Activated CD4-positive, alpha-beta T cell treated with anti-CD3 and anti-CD28 coated beads, Interleukin-2, amount 50 U/mL, for 4 hours (primary cell): Measurements from ENCODE around the gene AICDA.
A peak's percentile ranks its signal among the peaks of the same experiment; 100 is the strongest.
"Not testable (repeated sequence)": the region's sequence is repeated elsewhere in the genome, so short reads cannot be mapped to it uniquely, and the experiment has no call there.

Experiments used
- DNase-seq, 2 experiments: peaks; one replicate each; pipeline ENCODE4 v3.0.0-alpha.2; 2020

The AICDA gene

GRCh38 chr12:8612629-8613028 lies at the start of gene AICDA:
AICDA (minus strand) TSS chr12:8612859; CDS start chr12:8612767, 92 bp downstream.
- DNase-seq: no peak

DNA sequence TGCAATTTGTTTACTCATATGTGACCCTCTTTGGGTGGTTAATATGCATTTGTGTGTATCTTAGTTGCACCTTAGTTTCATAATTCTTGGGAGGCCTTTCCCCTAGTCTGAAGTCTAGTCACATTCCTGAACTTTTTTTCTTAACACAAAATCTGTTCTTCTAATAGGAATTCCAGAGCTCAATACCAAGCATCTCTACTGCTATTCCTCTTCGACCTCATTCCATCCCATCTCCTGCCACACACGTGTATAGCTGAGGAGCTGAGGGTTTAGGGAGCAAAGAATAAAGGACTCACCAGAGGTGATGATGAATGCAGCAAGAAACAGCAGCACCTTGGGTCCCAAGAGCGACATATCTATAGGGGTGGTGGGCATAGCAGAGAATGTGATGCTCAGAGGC lies 49.1 kb upstream of the AICDA start:
- DNase-seq: no peak

DNA sequence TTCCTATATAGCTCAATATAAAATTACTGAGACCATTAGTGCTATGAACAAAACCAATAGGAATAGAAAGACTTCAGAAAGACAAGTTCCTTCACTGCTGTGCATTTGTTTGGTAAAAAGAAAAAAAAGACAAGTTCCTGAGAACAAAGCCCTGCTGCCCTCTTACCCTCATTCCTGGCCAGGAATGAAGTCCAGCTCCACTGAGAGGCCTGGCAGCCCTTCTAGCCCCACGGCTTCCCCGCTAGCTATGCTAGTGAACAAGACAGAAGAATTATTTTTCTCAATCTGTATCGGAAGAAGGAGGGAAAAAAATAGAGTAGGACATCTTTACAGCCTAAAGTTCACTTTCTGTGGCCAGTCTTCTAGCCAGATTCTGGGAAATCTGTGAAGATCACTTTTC lies 48.4 kb upstream of the AICDA start:
- no peak for DNase-seq

GRCh38 chr12:8658346-8658745 lies 45.7 kb upstream of the AICDA start:
- DNase-seq: no peak

GRCh38 chr12:8655421-8655820 lies 42.8 kb upstream of the AICDA start:
- no peak for DNase-seq

- peak; percentile 7 to 25 for DNase-seq
Observed at GRCh38 chr12:8648576-8649205, 36.0 kb upstream of the AICDA start.

- DNase-seq: no peak
Observed at GRCh38 chr12:8647968-8648367, 35.3 kb upstream of the AICDA start.

- DNase-seq: peak; percentile 29 to 30
Observed at GRCh38 chr12:8644345-8645248, 31.9 kb upstream of the AICDA start.

DNA sequence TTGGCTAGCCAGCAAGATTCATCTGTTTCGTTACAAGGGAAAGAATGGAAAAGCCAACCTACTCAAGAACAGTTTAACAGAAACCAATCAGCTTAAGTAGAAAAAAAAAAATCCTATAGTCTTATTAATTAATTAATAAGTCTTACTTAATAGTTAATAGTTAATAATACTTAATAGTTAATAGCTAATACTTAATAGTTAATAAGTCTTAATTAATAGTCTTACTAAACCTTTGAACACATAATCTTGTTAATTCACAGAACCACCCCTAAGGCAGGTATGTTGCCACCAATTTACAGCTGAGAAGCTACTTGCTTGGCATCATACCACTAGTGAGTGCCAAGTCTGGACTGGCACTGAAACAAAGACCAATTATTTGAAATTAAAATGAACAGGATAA lies 30.1 kb upstream of the AICDA start:
- no peak for DNase-seq

- DNase-seq: no peak
Observed at GRCh38 chr12:8639936-8640335, 27.3 kb upstream of the AICDA start.

DNA sequence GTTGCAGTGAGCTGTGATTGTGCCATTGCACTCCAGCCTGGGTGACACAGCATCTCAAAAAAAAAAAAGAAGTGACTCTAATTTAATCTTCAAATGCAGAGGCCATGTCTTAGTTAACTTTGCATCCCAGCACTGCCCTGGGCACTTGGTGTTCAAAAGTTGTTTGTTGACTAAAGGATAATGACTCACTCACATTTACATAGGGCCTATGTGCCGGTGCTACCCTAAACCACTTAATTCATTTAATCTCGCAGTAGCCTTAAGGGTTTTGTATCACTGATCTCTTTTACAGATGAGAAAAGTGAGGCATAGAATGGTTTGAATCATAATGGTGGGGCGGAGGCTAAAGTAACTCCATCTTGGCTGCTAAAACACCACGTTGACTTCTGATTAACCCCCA lies 26.3 kb upstream of the AICDA start:
- DNase-seq: no peak

- DNase-seq: no peak
Observed at GRCh38 chr12:8637666-8638065, 25.0 kb upstream of the AICDA start.

DNA sequence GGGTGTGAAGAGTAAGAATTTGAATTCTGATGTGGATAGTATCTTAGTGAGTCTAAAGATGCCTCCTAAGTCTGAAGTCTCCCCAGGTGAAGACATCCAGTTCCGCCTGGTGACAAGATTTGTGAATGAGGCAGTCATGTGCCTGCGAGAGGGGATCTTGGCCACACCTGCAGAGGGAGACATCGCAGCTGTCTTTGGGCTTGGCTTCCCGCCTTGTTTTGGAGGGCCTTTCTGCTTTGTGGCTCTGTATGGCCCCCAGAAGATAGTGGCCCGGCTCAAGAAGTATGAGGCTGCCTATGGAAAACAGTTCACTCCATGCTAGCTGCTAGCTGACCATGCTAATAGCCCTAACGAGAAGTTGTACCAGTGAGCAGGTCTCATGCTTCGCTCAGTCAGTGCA lies 24.6 kb upstream of the AICDA start:
- DNase-seq: no peak

DNA sequence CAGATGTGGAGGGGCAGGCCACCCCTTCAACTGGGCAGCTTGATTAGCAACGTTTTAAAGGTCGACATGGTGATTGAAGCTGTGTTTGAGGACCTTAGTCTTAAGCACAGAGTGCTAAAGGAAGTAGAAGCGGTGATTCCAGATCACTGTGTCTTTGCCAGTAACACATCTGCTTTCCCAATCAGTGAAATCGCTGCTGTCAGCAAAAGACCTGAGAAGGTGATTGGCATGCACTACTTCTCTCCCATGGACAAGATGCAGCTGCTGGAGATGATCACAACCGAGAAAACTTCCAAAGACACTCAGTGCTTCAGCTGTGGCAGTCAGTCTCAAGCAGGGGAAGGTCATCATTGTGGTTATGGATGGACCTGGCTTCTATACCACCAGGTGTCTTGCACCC lies 23.9 kb upstream of the AICDA start:
- DNase-seq: no peak

- DNase-seq: not testable (repeated sequence)
Observed at GRCh38 chr12:8636007-8636346, 23.3 kb upstream of the AICDA start.

- not testable (repeated sequence) for DNase-seq
Observed at GRCh38 chr12:8635342-8636006, 22.8 kb upstream of the AICDA start.

- no peak for DNase-seq
Observed at GRCh38 chr12:8630131-8630530, 17.5 kb upstream of the AICDA start.

DNA sequence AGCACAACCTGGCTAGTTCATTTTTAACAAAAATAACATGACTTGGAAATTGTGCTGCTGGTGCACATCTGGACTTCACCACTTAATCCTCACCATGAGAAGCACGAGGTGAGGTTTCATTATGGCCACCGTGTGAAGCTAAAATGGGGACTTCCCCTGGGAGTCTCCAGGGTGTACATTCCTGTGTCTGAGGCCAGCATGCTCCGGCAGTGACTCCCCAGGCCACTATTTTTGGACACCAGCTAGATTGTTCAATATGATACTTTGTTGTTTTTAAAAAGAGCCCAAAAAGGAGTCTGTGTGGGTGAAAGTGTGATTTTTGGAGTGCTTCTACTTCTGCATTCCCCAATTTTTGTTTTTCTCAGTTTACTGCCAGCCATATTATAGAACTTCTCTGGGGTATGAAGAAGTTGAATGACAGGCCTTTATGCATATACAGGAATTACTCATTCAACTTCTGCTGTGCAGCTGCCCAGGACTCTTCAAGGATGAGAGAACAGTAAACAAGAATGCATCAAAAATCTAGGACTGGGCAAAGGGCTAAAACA lies 16.9 kb upstream of the AICDA start:
- DNase-seq: no peak

DNA sequence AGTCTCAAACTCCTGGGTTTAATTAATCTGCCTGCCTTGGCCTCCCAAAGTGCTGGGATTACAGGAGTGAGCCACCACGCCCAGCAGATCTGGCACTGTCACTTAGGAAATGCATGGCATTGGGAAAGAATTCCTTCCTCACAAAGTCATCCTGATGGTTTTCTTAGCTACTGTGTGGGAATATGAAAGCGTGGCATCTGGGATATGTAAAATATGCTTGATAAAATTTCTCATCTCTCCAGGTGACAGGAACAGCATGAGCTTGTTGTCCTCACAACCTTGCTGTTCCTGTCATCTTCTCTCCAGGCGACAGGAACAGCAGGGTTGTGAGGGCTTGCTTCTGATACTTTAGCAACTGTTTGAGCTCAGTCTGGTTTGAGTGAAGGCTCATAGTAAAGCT lies 16.1 kb upstream of the AICDA start:
- no peak for DNase-seq

DNA sequence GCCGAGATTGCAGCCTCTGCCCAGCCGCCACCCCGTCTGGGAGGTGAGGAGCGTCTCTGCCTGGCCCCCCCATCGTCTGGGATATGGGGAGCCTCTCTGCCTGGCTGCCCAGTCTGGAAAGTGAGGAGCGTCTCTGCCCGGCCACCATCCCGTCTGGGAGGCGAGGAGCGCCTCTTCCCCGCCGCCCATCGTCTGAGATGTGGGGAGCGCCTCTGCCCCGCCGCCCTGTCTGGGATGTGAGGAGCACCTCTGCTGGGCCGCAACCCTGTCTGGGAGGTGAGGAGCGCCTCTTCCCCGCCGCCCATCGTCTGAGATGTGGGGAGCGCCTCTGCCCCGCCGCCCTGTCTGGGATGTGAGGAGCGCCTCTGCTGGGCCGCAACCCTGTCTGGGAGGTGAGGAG lies 12.1 kb upstream of the AICDA start:
- not testable (repeated sequence) for DNase-seq

DNA sequence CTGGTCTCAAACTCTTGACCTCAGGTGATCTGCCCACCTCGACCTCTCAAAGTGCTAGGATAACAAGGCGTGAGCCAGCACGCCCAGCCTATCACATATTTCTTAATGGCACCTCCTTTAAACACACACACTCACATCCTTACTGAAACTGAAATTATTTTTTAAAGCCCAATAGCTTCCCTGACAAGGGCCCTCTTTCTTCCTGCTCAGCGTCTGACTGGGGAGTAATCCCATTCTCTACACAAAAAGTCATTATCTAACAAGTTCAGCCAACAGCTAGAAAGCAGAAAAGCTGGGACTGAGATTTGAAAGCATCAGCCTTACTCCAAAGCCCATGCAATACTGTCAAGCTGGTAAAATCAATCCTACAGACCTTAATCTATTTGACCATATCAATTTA lies 10.0 kb upstream of the AICDA start:
- DNase-seq: no peak

- DNase-seq: no peak
Observed at GRCh38 chr12:8615206-8615605, 2.5 kb upstream of the AICDA start.

DNA sequence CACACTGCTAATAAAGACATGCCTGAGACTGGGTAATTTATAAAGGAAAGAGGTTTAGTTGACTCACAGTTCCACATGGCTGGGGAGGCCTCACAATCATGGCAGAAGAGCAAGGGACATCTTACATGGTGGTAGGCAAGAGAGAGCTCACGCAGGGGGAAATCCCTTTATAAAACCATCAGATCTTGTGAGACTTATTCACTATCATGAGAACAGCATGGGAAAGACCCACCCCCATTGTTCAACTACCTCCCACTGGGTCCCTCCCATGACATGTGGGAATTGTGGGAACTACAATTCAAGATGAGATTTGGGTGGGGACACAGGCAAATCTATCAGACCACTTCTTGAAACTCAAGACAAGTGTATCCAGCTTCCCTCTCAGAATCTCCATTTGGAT lies 1.2 kb upstream of the AICDA start:
- not testable (repeated sequence) for DNase-seq
